ENCODE data around the gene MAP2K2.

The MAP2K2 gene

GRCh38 chr19:4063369-4064148 is 60.4 kb downstream of the MAP2K2 start:
- H4K91ac ChIP-seq (ENCODE audit: low read depth, low read length, poor library complexity): no peak overlapping the region
- H3K4ac ChIP-seq (ENCODE audit: low read length): no peak overlapping the region
- WGBS, 2 donors (ENCODE audit: extremely low coverage in 2 of 2, insufficient read length in 2 of 2, insufficient replicate concordance in 1 of 2): no CpG with 5 or more reads among the region's 31 CpGs
- H3K9ac ChIP-seq (ENCODE audit: low read depth, low read length, poor library complexity): no peak overlapping the region
- H3K4me1 ChIP-seq (ENCODE audit: control insufficient read depth in 2 of 2, insufficient read depth in 1 of 2, low read depth in 1 of 2, low read length in 2 of 2): peaks cover 11% of the 10 kb centered on the region in 2 donors
- H3K4me3 ChIP-seq (ENCODE audit: low read length in 2 of 2): peak overlapping the region; percentile 65 to 88
- peaks cover 4 to 14% (median 13%) of the 10 kb centered on the region in 3 experiments for H3K27me3 ChIP-seq (ENCODE audit: control insufficient read depth in 3 of 3, insufficient read depth in 3 of 3, low read depth in 1 of 3, low read length in 3 of 3)
- H2AK5ac ChIP-seq (ENCODE audit: low read depth, low read length): peak overlapping the region; percentile 5
- DNase-seq (ENCODE audit: low spot score): no peak
- peaks cover 34% of the 10 kb centered on the region for H3K79me1 ChIP-seq (ENCODE audit: low read depth, low read length)
- peak overlapping the region; percentile 91 for H3K4me2 ChIP-seq (ENCODE audit: insufficient read depth, low read length, poor library complexity, severe bottlenecking)
- H3K27ac ChIP-seq (replicated peaks; ENCODE audit: low read length): no peak overlapping the region
- peak overlapping the region; percentile 11 for H3K18ac ChIP-seq (ENCODE audit: low read length)
- H3K36me3 ChIP-seq (replicated peaks in 1 of 2; ENCODE audit: control insufficient read depth in 2 of 2, insufficient read depth in 2 of 2, low read length in 2 of 2): peaks cover 2 to 6% of the 10 kb centered on the region in 2 donors
- H3K14ac ChIP-seq (ENCODE audit: low read length): no peak overlapping the region
- peak overlapping the region; percentile 53 for H3K23ac ChIP-seq (ENCODE audit: low read depth, low read length, poor library complexity)
- no peak overlapping the region for H2AFZ ChIP-seq (ENCODE audit: low read length)
- H2BK120ac ChIP-seq (ENCODE audit: low read depth, low read length): no peak overlapping the region
- no peak overlapping the region for H2BK15ac ChIP-seq (ENCODE audit: low read length)
- no peak overlapping the region for H2BK5ac ChIP-seq (ENCODE audit: low read length)
- H2BK12ac ChIP-seq (ENCODE audit: low read length): peak overlapping the region; percentile 30
- H3K9me3 ChIP-seq (replicated peaks in 1 of 2; ENCODE audit: control insufficient read depth in 2 of 2, insufficient read depth in 1 of 2, low read depth in 1 of 2, low read length in 2 of 2): no peaks in the 10 kb centered on the region
- no peak overlapping the region for H4K8ac ChIP-seq (ENCODE audit: low read depth, low read length)

DNA sequence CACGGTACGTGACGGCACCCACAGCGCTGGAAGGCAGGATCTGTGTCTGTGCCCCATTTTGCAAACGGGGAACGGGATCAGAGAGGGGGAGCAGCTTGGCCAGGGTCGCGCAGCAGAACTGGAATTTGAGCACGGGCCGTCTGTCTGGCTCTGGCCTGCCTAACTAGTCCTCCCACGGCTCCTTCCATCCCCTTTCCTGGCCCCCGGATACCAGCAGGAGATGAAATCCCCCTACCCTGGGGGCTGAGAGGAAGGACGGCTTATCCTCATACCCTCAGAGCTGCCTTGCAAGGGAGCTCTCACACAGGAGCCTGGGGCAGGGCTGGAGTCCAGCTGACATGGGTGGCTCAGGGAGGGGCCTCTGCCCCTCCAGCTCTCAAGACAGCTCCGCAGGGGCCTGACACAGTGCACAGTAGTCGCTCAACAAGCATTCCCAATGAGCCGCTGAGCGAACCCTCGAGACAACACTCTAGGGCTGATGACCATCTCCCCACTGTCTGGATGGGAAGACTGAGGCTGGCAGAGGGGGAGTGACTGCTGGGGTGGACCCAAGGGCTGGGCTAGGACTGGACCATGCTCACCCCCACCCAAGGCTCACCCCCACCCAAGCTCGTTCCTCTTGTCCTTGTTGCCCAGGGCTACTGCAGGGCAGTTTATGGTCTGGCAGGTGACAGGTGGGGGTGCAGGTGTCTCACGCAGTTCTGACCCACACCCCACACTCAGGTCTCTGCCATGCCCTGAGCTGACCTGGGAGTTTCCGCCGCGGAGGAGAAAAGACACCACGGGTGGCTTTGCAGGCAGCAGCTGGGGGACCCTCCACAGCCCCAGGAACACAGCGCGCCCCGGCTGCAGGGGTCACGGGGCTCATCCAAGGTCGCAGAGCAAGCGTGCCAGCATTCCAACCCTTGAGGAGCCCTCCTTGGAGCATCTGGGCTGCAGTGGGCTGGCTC is 61.2 kb downstream of the MAP2K2 start:
- H2AK5ac ChIP-seq (ENCODE audit: low read depth, low read length): peak overlapping the region; percentile 5
- DNase-seq (ENCODE audit: low spot score): no peak
- peaks cover 11 to 12% of the 10 kb centered on the region in 2 donors for H3K4me1 ChIP-seq (ENCODE audit: control insufficient read depth in 2 of 2, insufficient read depth in 1 of 2, low read depth in 1 of 2, low read length in 2 of 2)
- no peak overlapping the region for H2AFZ ChIP-seq (ENCODE audit: low read length)
- peak overlapping the region; percentile 19 for H4K8ac ChIP-seq (ENCODE audit: low read depth, low read length)
- no peak overlapping the region for H3K4me3 ChIP-seq (ENCODE audit: low read length in 2 of 2)
- H2BK15ac ChIP-seq (ENCODE audit: low read length): no peak overlapping the region
- no peak overlapping the region for H4K91ac ChIP-seq (ENCODE audit: low read depth, low read length, poor library complexity)
- no peak overlapping the region for H3K4me2 ChIP-seq (ENCODE audit: insufficient read depth, low read length, poor library complexity, severe bottlenecking)
- no peak overlapping the region for H3K4ac ChIP-seq (ENCODE audit: low read length)
- H3K14ac ChIP-seq (ENCODE audit: low read length): no peak overlapping the region
- H2BK12ac ChIP-seq (ENCODE audit: low read length): peak overlapping the region; percentile 30
- no peak overlapping the region for H3K27ac ChIP-seq (replicated peaks; ENCODE audit: low read length)
- WGBS, 2 donors (ENCODE audit: extremely low coverage in 2 of 2, insufficient read length in 2 of 2, insufficient replicate concordance in 1 of 2): no CpG with 5 or more reads among the region's 30 CpGs
- H2BK5ac ChIP-seq (ENCODE audit: low read length): no peak overlapping the region
- peaks cover 0 to 6% (median 4%) of the 10 kb centered on the region in 3 experiments for H3K27me3 ChIP-seq (ENCODE audit: control insufficient read depth in 3 of 3, insufficient read depth in 3 of 3, low read depth in 1 of 3, low read length in 3 of 3)
- H3K79me1 ChIP-seq (ENCODE audit: low read depth, low read length): peaks cover 39% of the 10 kb centered on the region
- peak overlapping the region; percentile 3 for H3K9ac ChIP-seq (ENCODE audit: low read depth, low read length, poor library complexity)
- no peaks in the 10 kb centered on the region for H3K9me3 ChIP-seq (replicated peaks in 1 of 2; ENCODE audit: control insufficient read depth in 2 of 2, insufficient read depth in 1 of 2, low read depth in 1 of 2, low read length in 2 of 2)
- H3K36me3 ChIP-seq (replicated peaks in 1 of 2; ENCODE audit: control insufficient read depth in 2 of 2, insufficient read depth in 2 of 2, low read length in 2 of 2): peaks cover 2 to 6% of the 10 kb centered on the region in 2 donors
- no peak overlapping the region for H2BK120ac ChIP-seq (ENCODE audit: low read depth, low read length)
- peak overlapping the region; percentile 53 for H3K23ac ChIP-seq (ENCODE audit: low read depth, low read length, poor library complexity)
- H3K18ac ChIP-seq (ENCODE audit: low read length): peak overlapping the region; percentile 52

DNA sequence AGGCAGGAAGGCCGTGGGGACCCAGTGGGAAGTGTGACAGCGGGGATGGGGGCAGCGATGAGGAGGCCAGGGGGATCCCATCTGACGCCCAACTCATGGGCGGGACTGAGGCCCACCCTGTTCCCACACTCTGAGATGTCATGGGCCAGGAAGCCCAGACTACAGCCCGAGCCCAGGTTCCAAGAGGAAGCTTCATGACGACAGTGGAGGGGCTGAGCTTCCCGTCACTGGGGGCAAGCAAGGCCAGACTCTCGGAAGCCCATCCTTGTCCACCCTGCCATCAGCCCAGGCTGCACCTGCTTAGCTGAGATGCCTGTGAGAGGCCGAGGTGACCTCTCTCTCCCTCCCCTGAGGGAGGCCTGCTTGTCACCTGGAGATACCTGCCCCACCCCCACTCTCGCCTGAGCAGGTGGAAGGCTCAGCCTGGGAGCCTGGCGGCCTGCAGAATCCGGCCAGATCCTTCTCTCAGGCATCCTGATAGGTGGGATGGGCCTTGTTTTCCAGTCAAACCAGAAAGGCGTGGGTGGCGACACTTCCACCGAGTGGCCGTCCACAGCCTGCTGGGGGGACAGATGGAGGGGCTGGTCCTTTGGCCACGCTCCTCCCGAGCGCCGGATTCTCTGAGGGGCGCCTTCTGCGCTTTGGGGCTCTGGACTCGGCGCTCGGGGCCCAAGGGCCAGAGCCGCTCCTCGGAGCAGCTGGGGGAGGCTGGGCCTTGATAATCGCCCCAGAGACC is 62.1 kb downstream of the MAP2K2 start:
- Histone ChIP-seq H2BK12ac (ENCODE audit: low read length) (no peak overlapping the region), H3K36me3 (replicated peaks in 1 of 2; ENCODE audit: control insufficient read depth in 2 of 2, insufficient read depth in 2 of 2, low read length in 2 of 2) (peaks cover 2 to 6% of the 10 kb centered on the region in 2 donors), H3K79me1 (ENCODE audit: low read depth, low read length) (peaks cover 41% of the 10 kb centered on the region), H2AFZ (ENCODE audit: low read length) (no peak overlapping the region), H3K27ac (replicated peaks; ENCODE audit: low read length) (no peak overlapping the region), H2BK15ac (ENCODE audit: low read length) (no peak overlapping the region), H2BK5ac (ENCODE audit: low read length) (no peak overlapping the region), H3K18ac (ENCODE audit: low read length) (peak overlapping the region; percentile 52), H3K4ac (ENCODE audit: low read length) (no peak overlapping the region), H3K9me3 (replicated peaks in 1 of 2; ENCODE audit: control insufficient read depth in 2 of 2, insufficient read depth in 1 of 2, low read depth in 1 of 2, low read length in 2 of 2) (no peaks in the 10 kb centered on the region), H3K4me1 (ENCODE audit: control insufficient read depth in 2 of 2, insufficient read depth in 1 of 2, low read depth in 1 of 2, low read length in 2 of 2) (peaks cover 11 to 12% of the 10 kb centered on the region in 2 donors), H3K9ac (ENCODE audit: low read depth, low read length, poor library complexity) (peak overlapping the region; percentile 51), H3K27me3 (ENCODE audit: control insufficient read depth in 3 of 3, insufficient read depth in 3 of 3, low read depth in 1 of 3, low read length in 3 of 3) (no peaks in the 10 kb centered on the region), H2AK5ac (ENCODE audit: low read depth, low read length) (peak overlapping the region; percentile 42), H3K14ac (ENCODE audit: low read length) (no peak overlapping the region), H4K91ac (ENCODE audit: low read depth, low read length, poor library complexity) (no peak overlapping the region), H4K8ac (ENCODE audit: low read depth, low read length) (no peak overlapping the region), H3K4me3 (ENCODE audit: low read length in 2 of 2) (no peak overlapping the region), H2BK120ac (ENCODE audit: low read depth, low read length) (no peak overlapping the region), H3K23ac (ENCODE audit: low read depth, low read length, poor library complexity) (peak overlapping the region; percentile 57), H3K4me2 (ENCODE audit: insufficient read depth, low read length, poor library complexity, severe bottlenecking) (no peak overlapping the region)
- no CpG with 5 or more reads among the region's 29 CpGs for WGBS, 2 donors (ENCODE audit: extremely low coverage in 2 of 2, insufficient read length in 2 of 2, insufficient replicate concordance in 1 of 2)
- DNase-seq (ENCODE audit: low spot score): no peak

Data from neuronal stem cell (in vitro differentiated cells).